DMS153 treated with DMSO at 0.1 percent for 48 hours (cell line): ENCODE data around the gene WFDC10B.
A peak's percentile ranks its signal among the peaks of the same experiment; 100 is the strongest.
"Not testable (repeated sequence)": the region's sequence is repeated elsewhere in the genome, so short reads cannot be mapped to it uniquely, and the experiment has no call there.

ENCODE experiments used
- DNase-seq: peaks from one replicate; lab custom pipeline; 2025; ENCODE audit not compliant: unreplicated experiment; lab: John Stamatoyannopoulos, UW

The WFDC10B gene

DNA sequence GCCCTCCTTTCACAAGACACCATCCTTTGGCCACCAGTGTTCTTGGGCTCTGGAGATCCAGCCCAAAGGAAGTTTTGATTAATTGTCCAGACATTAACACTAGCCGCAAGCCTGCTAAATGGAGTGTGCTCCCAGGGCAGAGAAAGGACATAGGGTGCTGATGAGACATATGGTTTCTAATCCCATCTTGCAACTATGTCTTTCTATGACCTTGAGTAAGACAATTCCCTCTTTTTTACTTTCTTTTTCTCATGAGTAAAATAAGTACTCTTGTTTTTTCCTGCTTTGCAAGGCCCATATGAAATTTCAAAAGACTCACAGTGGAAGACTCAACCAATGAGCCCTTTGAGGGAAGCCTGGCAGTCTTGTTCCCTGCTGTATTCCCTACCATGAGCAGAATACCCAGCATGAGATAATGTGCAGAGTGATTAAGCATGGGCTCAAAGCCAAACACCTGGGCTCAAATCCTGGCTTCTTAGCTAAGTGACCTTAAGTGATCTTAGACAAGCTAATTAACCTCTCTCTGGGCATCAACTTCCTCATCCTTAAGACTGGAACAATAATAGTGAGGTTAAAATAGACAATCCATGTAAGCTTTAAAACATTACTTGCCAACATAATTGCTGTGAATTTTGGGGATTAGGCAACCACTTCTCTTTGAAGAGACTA, at the start of gene WFDC10B:
Gene WFDC10B, minus strand, starts transcription at position 51 of the 669 bp plus-strand sequence. CDS start 19,027 bp downstream, outside the sequence.
- DNase-seq, result no peak

DNA sequence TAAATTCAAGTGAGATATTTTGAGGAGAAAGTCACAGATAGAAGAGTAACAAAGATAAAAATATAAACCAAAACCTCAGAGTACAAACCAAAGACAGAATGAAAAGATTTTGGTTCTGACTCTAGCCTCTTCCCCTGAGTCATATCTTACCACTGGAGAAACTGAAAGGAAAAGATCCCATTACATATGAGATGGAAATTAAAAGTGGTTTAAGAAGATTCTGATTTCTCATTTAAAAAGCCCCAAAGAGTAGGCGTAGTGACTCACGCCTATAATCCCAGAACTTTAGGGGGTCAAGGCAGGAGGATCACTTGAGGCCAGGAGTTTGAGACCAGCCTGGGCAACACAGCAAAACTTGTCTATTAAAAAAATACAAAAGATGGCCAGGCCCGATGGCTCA, 47.9 kb upstream of the WFDC10B start:
- DNase-seq, result no peak

DNA sequence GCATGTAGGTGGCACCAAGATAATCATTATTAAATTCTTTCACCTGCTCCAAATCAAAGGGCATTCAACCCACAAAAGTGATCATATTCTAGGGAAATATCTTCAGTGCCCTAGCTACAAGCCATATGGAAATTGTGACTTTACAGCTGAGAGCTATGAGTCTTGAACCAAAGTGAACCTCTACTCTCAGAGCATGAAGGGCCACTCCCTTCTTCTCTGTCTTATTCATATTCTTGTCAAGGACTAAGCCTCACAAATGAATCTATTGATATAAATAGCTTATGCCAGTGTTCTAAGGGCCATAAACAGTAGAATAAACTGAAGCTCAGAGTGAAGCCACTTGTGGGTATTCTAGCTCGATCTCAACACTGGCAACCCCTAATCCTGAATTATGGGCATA, 46.9 kb upstream of the WFDC10B start:
- DNase-seq, result no peak

DNA sequence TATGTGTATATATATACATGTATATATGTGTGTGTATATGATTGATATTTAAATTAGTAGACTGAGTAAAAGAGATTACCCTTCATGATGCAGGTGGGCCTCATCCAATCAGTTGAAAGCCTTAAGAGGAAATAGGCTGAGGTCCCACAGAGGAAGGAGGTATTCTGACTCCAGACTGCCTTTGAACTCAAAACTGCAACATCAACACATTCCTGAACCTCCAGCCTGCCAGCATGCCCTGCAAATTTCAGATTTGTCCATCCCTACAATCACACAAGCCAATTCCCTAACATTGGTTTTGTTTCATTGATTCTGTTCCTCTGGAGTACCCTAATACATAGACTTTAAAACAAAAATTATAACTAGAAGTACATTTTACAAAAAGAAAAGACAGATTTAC, 40.2 kb upstream of the WFDC10B start:
- no peak for DNase-seq

DNA sequence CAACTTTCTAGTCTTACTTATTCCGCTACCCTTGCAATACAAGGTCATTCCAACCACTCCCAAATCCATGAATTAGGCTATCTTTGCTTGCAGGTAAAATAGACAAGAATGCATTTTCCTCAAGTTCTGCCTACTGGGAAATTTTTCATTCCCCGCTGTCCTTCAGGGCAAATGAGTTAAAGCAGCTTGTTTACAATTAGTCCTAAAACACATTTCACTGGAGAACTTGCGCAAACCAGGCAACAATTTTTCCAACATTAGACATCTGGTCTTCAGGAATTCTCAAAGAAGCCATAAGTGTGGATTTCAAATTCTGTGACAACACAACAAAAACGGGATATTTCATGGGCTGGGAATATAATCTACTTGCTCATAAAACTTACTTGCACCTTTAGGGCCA, 37.8 kb upstream of the WFDC10B start:
- DNase-seq, result no peak

DNA sequence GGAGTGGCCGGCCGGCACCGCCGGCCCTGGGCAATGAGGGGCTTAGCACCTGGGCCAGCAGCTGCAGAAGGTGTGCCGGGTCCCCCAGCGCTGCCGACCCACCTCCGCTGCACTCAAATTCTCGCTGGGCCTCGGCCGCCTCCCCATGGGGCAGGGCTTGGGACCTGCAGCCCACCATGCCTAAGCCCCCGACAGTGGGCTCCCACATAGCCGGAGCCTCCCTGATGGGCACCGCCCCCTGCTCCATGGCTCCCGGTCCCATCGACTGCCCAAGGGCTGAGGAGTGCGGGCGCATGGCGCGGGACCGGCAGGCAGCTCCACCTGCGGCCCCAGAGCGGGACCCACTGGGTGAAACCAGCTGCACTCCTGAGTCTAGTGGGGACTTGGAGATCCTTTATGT, 31.2 kb upstream of the WFDC10B start:
- DNase-seq, result no peak

DNA sequence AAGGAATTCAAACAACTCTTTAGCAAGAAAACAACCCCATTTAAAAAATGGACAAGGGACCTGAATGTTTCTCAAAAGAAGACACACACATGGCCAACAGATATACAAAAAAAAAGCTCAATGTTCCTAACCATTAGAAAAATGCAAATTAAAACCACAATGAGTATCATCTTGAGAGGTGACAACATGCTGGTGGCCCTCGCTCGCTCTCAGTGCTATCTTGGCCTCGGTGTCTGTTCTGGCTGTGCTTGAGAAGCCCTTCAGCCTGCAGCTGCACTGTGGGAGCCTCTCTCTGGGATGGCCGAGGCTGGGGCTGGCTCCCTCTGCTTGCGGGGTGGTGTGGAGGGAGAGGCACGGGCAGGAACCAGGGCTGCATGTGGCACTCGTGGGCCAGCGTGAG, 30.7 kb upstream of the WFDC10B start:
- no peak for DNase-seq

DNA sequence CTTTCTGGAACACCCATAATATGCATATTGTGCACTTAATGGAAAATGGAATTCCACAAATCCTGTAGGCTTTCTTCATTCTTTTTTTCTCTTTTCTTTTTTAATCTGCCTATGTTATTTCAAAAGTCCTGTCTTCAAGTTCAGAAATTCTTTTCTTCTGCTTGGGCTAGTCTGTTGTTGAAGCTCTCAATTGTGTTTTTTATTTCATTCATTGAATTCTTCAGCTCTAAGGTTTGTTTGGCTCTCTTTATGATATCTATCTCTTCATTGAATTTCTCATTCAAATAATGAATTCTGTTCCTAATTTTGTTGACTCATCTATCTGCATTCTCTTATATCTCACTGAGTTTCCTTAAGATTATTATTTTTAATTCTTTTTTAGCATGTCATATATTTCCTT, 27.4 kb upstream of the WFDC10B start:
- DNase-seq, result no peak

DNA sequence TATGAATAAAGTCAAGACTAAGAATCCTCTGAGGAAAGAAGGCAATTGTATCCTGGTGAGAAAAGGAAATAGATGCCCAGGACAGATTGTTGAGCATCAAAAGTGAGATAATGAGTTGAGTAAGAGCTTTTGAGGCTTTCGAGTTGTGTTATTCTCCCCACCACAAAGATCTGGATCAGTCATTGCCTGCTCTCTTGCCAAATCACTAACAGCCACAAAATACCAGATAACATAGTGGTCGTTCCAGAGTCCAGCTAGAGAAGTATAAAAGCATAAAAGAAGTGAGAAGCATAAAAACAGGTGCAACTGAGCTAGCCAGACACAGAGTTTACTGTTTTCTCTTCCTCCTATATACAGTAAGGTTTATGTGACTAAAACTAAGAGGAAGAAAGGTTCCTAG, 22.2 kb upstream of the WFDC10B start:
- no peak for DNase-seq

DNA sequence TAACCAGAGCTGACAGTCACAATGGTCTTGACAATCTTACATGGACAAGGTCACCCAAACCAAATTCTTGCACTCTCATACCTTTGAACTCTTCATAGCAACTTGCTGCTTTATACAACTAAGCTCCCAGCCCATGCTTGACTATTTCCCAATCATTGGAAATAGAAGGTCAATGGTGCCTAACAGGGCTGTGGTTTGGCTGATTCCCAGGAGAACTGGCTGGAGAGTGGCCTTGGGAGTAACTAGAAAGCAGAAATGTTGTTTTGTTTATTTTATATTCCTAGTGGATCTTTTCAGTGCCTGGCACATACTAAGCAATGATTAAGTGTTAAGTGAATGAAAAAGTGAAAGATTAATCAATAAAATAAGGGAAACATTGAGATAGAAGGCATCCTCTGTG, 20.3 kb upstream of the WFDC10B start:
- DNase-seq, result no peak

DNA sequence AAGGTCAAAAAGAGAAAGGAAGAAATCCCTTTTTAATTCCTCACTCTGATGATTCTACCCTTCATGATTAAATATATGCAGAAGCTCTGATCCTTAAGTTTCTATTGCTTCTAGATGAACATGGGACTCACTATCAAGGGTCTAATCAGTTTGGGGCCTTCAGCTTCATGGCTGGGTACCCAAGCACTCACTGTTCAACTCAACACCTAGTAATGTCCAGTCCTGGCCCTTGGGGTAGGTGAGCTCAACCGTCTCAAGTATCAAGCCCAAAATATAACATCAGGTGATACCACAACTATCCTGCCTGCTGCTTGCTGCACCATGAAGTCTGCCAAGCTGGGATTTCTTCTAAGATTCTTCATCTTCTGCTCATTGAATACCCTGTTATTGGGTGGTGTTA, 17.2 kb upstream of the WFDC10B start, which contains the start of gene SPINT4:
Gene SPINT4, plus strand, starts transcription at position 301 of the 400 bp plus-strand sequence. Its CDS starts 21 bp downstream, at position 322.
- no peak for DNase-seq

DNA sequence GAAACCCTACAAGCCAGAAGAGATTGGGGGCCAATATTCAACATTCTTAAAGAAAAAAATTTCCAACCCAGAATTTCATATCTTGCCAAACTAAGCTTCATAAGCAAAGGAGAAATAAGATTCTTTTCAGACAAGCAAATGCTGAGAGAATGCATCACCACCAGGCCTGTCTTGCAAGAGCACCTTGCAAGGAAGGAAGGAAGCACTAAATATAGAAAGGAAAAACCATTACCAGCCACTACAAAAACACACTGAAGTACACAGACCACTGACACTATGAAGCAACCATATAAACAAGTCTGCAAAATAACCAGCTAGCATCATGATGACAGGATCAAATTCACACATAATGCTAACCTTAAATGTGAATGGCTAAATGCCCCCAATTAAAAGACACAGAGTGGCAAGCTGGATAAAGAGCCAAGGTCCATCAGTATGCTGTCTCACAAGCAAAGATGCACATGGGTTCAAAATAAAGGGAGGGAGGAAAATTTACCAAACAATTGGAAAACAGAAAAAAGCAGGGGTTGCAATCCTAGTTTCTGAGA, 11.4 kb upstream of the WFDC10B start:
- not testable (repeated sequence) for DNase-seq

DNA sequence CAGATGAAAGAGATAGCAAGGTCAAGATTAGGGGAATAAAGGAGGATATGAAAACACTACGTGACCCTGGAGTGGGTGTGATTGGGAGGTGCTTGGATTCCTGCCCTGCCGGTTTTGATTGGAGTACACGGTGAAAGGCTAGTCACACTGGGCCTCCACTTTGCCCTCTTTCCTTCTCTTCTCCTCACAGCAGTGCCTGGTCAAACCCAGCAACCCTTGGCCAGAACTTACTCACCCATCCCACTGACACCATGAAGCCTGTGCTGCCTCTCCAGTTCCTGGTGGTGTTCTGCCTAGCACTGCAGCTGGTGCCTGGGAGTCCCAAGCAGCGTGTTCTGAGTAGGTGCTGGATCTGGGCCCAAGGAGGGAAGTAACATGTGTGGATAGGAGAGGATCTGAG, 2.9 kb downstream of the WFDC10B start, which contains the start of gene WFDC13:
Gene WFDC13, plus strand, starts transcription at position 166 of the 400 bp plus-strand sequence. Its CDS starts 86 bp downstream, at position 252.
- DNase-seq, result no peak

DNA sequence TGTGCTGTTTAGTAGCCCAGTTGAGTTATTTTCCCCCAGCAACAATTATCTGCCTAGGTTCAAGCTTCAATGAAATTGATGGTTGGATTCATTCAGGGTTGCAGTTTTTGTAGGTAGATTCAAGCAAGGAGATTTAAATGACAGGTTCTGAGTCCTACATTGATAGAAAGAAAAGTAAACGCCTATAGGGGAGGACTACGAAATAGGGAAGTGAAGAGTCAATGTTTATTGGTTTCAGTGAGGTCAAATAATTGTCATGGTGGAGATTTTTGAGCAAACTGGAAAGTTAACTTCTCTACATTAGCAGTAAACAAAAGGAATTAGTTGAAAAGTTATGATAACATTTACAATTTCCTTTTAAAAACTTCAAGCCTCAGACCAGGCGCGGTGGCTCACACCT, 3.7 kb downstream of the WFDC10B start:
- DNase-seq, result no peak

DNA sequence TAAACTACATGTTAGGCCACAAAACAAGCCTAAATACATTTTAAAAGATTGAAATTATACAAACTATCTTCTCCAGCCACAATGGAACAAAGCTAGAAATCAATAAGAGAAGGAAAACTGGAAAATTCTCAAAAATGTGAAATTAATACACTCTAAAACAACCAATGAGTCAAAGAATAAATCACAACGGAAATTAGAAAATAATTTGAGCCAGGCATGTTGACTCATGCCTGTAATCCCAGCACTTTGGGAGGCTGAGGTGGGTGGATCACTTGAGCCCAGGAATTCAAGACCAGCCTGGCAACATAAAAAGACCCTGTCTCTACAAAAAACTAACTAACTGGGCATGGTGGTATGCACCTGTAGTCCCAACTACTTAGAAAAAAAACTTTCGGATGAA, 9.3 kb downstream of the WFDC10B start:
- no peak for DNase-seq

DNA sequence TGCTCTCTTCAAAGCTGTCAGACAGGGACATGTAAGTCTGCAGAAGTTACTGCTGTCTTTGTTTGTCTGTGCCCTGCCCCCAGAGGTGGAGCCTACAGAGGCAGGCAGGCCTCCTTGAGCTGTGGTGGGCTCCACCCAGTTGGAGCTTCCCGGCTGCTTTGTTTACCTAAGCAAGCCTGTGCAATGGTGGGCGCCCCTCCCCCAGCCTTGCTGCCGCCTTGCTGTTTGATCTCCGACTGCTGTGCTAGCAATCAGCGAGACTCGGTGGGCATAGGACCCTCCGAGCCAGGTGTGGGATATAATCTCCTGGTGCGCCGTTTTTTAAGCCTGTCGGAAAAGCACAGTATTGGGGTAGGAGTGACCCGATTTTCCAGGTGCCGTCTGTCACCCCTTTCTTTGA, 11.5 kb downstream of the WFDC10B start:
- not testable (repeated sequence) for DNase-seq

DNA sequence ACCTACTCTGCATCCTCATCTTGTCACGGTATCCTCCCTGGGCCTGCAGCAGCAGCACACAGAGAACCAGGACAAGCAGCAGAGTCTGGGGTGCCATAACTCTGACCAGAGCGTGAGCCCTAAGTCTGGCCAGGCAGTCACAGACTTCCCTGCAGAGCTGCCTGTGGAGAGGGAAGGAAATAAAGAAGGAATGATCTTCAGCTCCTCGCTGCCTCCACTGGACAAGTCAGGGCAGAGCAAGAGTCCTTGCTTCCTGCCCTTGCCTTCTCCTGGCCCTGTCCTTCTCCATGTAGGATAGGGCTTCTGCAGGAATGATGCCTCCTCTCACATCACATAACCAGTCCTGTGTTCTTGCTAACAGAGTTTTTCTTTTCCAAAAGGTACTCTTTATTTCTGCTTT, 18.9 kb downstream of the WFDC10B start:
- DNase-seq, result no peak

DNA sequence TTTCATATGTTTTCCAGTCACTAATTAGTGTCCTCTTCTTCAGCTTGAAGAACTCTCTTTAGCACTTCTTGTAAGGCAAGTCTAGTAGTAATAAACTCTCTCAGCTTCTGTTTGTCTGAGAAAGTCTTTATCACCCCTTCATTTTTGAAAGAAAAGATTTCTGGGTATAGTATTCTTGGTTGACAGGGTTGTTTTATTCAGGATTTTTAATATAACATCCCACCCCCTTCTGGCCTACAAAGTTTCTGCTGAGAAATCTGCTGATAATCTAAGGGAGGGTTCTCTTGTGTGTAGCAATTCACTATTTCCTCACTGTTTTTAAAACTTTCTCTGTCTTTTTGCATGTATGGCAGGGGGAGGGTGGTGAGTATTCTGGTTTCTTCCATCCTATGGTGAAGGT, 25.2 kb downstream of the WFDC10B start:
- no peak for DNase-seq

DNA sequence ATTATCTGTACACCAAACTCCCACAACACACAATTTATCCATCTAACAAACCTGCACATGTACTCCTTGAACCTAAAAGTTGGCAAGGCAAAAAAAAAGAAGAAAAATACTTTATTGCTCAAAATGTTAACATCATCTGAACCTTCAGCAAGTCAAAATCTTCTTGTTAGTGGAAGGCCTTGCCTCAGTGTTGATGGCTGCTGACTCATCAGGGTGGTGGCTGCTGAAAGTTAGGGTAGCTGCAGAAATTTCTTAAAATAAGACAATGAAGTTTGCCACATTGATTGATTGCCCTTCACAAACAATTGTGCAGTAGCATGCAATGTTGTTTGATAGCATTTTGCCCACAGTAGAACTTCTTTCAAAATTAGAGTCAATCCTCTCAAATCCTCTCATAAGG, 32.1 kb downstream of the WFDC10B start:
- DNase-seq, result no peak

DNA sequence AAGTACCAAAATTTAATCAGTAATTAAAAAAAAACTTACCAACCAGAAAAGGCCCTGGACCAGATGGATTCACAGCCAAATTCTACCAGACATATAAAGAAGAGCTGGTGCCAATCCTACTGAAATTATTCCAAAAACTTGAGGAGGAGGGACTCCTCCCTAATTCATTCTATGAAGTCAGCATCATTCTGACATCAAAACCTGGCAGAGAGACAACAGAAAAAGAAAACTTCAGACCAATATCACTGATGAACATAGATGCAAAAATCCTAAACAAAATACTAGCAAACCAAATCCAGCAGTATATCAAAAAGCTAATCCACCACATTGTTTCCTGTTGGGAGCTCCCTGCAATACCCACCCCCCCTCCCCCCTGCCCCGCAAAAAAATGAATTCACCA, 34.7 kb downstream of the WFDC10B start, which contains the start of gene WFDC11:
Gene WFDC11, minus strand, starts transcription at position 101 of the 400 bp plus-strand sequence. CDS start 19,639 bp downstream, outside the sequence.
- no peak for DNase-seq

DNA sequence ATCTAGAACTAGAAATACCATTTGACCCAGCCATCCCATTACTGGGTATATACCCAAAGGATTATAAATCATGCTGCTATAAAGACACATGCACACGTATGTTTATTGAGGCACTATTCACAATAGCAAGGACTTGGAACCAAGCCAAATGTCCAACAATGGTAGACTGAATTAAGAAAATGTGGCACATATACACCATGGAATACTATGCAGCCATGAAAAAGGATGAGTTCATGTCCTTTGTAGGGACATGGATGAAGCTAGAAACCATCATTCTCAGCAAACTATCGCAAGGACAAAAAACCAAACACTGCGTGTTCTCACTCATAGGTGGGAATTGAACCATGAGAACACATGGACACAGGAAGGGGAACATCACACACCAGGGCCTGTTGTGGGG, 47.8 kb downstream of the WFDC10B start:
- not testable (repeated sequence) for DNase-seq

DNA sequence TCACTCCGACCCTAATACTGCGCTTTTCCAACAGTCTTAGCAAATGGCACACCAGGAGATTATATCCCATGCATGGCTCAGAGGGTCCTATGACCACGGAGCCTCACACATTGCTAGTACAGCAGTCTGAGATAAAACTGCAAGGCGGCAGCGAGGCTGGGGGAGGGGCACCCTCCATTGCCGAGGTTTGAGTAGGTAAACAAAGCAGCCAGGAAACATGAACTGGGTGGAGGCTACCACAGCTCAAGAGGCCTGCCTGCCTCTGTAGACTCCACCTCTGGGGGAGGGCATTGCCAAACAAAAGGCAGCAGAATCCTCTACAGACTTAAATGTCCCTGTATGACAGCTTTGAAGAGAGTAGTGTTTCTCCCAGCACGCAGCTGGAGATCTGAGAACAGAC, 53.1 kb downstream of the WFDC10B start:
- DNase-seq, result peak; percentile 28
